Measurements from ENCODE around the gene BCL7C.
"Not testable (repeated sequence)": the region's sequence is repeated elsewhere in the genome, so short reads cannot be mapped to it uniquely, and the experiment has no call there.

DNA sequence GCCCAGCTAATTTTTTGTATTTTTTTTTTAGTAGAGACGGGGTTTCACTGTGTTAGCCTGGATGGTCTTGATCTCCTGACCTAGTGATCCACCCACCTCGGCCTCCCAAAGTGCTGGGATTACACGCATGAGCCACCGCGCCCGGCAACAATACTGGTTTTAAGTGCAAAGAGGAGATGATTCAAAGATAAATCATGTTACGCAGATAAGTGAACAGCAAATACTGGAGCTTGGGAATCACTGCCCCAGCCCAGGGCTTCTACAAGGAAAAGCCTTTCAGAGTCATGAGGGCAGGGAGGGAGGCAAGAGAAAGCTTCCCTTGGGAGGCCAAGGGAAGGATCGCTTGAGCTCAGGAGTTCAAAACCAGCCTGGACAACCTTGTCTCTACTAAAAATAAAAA lies 45.7 kb upstream of the BCL7C start:
- TF ChIP-seq CTCF, POLR2A (IDR thresholded peaks at IDR 0.05): not testable (repeated sequence)

All from lower leg skin (tissue), 3 donors.